Stimulated activated CD8-positive, alpha-beta memory T cell treated with anti-CD3 and anti-CD28 coated beads, Interleukin-12 subunit alpha, Interleukin-12 subunit beta, amount 100 ng/mL, for 1 hour (primary cell): ENCODE results near the gene NT5C1A.

Experiments
- DNase-seq: peaks from one replicate; pipeline ENCODE4 v3.0.0-alpha.2; 2020; ENCODE audit warnings: low read depth

NT5C1A gene

DNA sequence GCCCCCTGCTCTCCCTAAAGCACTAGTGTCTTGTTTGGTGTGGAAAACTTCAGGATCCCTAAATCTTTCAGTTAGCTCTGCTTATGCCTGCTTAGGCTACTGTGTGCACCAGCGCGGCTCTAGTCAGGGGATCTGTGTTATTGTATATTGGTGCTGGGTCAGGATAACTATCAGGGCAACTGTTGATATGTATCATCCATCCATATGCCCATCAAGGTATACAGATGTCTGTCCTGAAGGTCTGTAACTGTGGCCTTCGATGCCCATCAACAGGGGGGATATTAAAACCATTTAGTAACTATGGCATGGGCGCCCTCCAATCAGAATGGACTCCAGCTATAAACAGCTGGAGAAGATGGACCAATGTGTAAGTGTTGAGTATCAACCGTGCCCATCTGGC, 12.4 kb downstream of the NT5C1A start:
- no peak for DNase-seq

GRCh38 chr1:39659110-39659509, 12.8 kb downstream of the NT5C1A start:
- no peak for DNase-seq

GRCh38 chr1:39657923-39658485, 13.9 kb downstream of the NT5C1A start:
- peak; percentile 33 for DNase-seq

- DNase-seq, result no peak
Measured at GRCh38 chr1:39657402-39657801, 14.5 kb downstream of the NT5C1A start.

DNA sequence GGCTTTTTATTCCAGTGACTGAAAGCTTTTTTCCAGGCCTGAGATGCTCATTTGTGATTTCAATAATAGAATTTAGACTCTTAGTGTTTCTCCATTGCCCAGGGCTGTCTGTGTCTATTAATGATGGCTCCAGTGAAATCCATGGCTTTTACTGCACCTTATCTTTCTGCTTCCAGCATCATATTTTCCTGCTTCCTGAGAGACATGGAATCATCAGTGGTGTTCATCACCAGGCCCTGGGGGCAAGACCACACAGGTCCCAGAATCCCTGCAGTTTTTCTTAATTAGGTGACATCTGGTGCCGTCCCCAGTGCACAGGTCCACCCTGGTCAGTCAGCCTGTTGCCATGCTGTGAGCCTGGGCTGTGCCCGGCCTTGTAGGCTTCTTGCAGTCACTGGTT, 15.5 kb downstream of the NT5C1A start:
- DNase-seq, result no peak

DNA sequence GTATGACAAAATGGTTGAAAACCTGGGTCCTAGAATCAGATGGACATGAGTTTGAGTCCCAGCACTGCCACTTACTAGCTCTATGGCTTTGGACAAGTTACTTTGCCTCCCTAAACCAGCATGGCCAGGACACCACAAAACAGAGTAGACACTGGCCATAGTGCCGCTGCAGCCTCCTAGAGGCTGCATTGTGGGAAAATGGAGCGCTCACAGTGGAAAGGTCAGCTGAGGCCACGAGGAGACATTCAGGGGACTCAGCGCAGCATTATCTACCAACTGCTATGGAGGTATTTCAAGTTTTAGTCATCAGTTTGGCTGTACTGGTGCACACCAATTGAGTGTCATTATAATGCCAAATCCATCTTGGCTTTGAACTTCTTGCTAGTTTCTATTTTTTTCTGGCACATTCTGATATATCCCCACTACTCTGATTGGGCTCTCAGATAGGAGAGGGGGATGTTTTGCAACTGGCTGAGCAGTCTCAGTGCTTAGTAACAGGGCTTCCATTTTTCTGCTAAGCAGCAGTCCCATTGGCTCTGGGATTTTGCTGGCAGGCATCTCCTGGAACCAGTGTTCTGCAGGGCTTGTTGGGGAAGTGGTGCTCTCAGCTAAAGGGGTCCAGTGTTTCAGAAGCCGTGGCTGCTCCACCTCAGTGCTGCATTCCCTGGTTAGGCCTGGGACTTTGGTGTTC, 16.2 kb downstream of the NT5C1A start:
- DNase-seq, result no peak

DNA sequence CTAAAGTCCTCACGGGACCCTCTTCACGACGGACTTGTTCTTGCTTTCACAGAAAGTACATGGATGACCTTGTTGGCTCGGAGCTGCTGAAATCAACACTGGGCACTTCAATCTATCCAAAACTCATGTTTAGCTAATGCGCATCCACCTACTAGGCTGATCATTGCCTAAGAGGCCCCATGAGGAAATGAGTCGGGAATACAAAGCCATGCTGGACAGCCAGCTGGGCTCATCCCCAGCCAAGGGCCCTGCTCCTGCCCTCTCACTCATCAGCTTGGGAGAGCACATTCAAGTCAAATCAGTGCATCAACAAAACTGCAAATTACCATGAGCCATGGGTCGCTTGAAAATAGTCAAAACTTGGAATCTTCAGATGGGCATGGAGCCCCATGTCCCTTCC, 17.6 kb downstream of the NT5C1A start:
- no peak for DNase-seq

DNA sequence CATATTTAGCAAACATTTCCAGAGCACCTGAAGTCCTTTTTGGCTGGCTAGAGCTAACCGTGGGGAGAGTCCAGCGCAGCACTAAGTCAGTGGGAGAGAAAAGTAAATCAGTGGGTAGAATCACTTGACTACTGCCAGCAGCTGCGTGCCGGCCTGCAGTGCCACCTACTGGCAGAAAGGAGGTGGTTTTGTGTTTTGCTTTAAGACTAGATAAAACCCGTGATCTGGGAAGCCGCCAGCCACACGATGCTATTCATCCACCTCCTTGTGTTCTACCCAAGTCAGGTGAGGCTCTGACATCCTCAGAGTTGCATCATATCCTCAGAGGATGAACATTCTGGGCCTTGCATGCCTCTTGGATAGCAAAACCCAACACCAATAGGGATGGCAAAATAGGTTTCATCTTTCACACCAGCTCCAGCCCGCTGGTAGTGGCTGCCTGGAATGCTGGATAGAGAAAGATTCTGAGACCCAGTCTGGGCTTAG, 18.3 kb downstream of the NT5C1A start:
- peak; percentile 58 for DNase-seq

GRCh38 chr1:39652554-39652953, 19.4 kb downstream of the NT5C1A start:
- no peak for DNase-seq

DNA sequence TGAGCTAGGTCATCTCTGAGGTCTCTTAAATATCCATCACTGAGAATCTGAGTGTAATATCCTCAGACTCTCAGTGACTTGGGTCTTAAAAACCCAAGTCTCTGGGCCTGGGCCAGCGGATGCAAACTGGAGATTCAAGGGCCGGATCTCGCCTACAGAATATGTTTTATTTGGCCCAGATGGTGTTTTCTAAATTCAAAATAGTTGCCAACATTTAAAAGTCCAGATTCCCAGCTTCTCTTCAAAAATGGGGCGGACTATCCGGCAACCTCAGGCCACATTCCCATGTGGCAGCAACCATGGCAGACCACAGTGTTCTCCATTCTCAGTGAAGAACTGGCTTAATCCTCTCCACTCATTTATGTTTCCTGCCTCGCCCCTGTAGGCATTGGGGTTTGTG, 19.8 kb downstream of the NT5C1A start:
- no peak for DNase-seq

DNA sequence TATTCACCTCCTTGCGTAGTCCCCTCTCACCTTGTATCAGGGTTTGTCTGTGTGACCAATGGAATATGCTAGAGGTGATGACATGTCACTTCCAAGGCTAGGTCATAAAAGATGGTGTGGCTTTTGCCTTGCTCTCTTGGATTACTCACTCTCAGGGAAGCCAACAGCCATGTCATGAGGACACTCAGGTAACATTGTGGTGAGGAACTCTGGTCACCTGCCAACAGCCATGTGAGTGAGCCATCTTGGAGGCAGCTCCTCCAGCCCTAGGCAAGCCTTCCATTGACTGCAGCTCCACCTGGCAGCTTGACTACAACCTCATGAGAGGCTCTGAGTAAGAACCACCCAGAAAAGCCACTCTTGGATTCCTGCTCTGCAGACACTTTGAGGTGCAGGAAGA, 21.5 kb downstream of the NT5C1A start:
- DNase-seq, result no peak

- no peak for DNase-seq
Measured at GRCh38 chr1:39649636-39650185, 22.2 kb downstream of the NT5C1A start.

DNA sequence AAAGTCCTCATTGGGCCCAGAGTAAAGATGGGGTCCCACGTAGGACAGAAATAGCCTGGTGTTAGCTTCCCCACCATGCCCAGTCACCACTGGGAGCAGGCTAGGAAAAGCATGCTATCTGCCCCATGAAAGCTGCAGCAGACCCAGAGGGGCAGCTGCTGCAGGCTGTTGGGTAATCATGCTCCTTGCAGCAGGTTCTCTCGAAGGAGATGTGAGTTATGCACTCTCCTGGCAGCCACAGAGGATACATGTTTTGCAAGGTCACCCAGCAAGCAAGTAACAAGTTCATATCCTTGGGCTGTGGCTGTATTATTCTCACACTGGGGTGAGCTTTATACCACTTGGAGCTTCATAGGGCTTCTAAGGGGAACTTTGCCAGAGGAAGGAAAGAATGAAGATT, 23.4 kb downstream of the NT5C1A start:
- DNase-seq, result no peak

DNA sequence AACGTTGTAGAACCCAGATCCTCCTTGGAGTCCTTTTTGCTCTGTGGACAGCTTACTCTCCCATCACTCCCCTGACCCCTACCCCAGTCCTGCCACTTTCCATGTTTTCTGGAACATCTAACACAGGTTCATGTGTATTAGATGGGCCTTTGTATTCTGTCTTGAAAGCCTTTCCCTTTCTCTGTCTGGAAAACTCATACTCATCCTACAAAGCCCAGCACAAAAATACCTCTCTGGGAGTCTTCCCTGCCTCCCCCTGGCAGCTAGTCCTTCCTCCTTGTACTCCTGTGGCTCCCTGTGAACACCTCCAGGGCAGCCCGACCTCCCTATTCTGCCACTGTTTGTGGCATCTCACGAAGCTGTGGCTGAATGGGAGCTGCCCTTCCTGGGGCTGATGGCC, 24.7 kb downstream of the NT5C1A start:
- no peak for DNase-seq

DNA sequence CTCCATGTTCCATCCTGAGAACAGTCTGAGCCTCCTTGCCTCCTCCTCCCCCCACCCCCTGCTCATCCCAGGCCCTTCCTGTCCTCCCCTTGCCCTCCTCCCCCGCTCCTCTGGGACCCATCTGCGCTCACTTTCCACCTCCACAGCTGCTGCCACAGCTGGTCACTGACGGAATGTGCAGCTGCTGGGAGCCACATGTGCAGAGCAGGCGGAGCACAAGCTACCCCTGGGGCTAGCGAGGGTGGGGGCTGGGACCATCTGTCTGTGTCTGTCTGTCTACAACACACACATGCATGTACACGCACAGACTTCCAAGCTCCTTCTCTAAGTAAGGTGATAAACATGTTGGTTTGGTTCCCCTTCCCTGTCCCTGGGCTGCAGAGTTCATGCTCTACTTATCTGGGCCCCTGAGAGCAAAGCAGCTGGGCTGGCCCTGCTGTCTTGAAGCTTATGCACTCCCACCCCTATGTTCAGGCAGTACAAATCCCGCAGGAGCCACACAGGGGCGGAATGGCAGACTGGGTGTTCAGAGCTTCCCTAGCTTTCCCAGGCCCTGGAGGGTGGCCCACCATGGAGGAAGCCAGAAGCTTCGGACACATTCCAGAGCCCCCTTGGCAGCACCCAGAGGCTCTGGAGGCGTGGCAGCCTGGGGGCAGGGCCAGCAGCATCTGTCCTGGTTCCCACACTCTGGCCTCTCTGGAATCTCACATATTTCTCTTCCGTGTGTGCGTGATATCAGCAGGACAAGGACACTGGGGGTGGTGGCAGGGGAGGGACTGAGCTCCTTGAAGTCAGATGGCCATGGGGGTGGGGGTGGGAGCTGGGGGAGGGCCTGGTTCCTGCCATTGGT, 25.4 kb downstream of the NT5C1A start:
- no peak for DNase-seq

- DNase-seq, result no peak
Measured at GRCh38 chr1:39645411-39646043, 26.4 kb downstream of the NT5C1A start.

GRCh38 chr1:39643705-39644104, 28.2 kb downstream of the NT5C1A start:
- DNase-seq, result no peak

DNA sequence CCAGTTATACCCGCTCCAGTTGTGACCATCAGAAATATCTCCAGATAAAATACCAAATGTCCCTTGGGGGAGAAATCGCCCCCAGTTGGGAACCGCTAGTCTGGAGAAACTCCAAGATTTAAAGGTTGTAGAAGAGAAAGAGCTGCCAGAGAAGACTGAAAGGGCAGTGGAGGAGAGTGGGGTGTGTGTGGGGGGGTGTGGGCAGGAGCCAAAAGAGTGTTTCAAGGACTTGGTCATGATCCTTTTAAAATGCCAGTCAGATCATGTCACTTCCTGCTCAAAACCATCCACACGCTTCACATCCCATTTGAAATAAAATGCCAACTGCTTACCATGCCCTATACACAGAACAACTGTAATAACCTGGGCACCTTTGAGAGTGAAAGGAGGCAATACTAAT, 29.1 kb downstream of the NT5C1A start:
- no peak for DNase-seq

GRCh38 chr1:39640861-39641260, 31.0 kb downstream of the NT5C1A start:
- no peak for DNase-seq

GRCh38 chr1:39639305-39640130, 32.4 kb downstream of the NT5C1A start, which contains the start of gene HEYL:
Gene HEYL, minus strand, starts transcription at chr1:39639643. Its CDS starts 18 bp downstream, at chr1:39639625.
- peak; percentile 33 for DNase-seq

DNA sequence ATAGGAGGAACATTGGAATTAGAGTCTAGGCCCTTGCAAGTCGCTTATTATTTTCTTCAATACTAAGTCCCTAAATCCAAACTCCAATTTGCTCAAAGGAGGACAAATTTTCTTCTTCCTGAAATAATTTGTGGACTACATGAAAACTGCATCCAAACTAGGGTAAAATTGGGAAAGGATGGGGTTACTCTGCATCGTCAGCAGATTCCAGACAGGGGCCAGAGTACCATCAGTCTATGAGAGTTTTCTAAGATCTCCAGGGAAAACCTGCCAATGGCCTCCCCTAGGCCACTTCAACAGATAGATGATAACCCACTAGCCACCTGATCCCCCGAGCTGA, 33.0 kb downstream of the NT5C1A start:
- DNase-seq, result no peak
